ENCODE data around the gene MXRA8.
"Not testable (repeated sequence)": the region's sequence is repeated elsewhere in the genome, so short reads cannot be mapped to it uniquely, and the experiment has no call there.

The MXRA8 gene, protein sequence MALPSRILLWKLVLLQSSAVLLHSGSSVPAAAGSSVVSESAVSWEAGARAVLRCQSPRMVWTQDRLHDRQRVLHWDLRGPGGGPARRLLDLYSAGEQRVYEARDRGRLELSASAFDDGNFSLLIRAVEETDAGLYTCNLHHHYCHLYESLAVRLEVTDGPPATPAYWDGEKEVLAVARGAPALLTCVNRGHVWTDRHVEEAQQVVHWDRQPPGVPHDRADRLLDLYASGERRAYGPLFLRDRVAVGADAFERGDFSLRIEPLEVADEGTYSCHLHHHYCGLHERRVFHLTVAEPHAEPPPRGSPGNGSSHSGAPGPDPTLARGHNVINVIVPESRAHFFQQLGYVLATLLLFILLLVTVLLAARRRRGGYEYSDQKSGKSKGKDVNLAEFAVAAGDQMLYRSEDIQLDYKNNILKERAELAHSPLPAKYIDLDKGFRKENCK

DNA sequence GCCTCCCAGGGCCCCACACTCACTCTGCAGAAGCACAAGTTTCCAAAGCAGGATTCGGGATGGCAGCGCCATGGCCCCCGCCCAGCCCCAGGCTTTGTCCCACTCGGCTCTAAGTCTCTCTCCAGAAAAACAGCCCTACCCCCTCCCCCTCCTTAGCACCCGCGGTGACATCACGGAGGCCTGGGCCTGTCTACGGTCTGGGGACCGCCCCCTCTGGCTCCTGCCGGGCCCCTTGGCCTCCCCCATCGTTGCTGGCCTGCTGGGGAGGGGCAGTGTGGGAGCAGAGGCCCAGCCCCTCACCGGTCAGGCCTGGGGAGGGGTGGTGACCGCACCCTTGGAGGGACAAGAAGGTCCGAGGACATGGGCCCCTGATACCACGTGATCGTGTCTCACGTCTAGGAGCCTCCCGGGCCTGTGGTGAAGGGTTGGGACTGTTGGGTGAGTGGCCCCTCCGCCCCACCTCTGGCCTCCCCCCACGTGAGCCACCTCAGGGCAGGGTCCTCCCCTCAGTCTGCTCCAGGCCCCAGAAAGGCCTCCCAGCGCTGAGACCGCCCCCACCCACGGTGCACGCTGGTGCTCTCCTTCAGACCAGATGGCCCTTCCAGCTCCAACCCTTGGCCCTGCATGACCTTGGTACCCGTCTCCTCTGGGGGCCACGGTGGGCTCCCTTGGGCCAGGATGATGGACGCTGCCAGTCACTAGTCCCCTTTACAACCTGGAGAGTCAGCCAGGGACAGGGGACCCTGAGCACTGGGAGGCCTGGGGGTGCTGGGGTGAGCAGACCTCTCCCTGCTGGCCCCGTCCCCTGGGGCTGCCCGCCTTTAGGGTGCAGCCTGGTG, at the start of gene MXRA8:
MXRA8 (minus strand) TSS at position 123 of the 839 bp plus-strand sequence; CDS start at position 72, 51 bp downstream.
- H3K36me3 ChIP-seq (ENCODE audit: control insufficient read depth, insufficient read depth, low read length, severe bottlenecking): peaks cover 12% of the 10 kb centered on the region
- H3K27me3 ChIP-seq (replicated peaks; ENCODE audit: control insufficient read depth, insufficient read depth, low read length): no peaks in the 10 kb centered on the region
- peak within 1 kb of the TSS; percentile 100 for H3K9ac ChIP-seq (ENCODE audit: low read length)
- peaks cover 37% of the 10 kb centered on the region for H3K4me1 ChIP-seq (ENCODE audit: control insufficient read depth, insufficient read depth, low read length)
- H3K4me3 ChIP-seq (ENCODE audit: low read length): peak within 1 kb of the TSS; percentile 89
- DNase-seq (ENCODE audit: low read depth): peak; percentile 95
- no peaks in the 10 kb centered on the region for H3K9me3 ChIP-seq (ENCODE audit: control insufficient read depth, low read length)

DNA sequence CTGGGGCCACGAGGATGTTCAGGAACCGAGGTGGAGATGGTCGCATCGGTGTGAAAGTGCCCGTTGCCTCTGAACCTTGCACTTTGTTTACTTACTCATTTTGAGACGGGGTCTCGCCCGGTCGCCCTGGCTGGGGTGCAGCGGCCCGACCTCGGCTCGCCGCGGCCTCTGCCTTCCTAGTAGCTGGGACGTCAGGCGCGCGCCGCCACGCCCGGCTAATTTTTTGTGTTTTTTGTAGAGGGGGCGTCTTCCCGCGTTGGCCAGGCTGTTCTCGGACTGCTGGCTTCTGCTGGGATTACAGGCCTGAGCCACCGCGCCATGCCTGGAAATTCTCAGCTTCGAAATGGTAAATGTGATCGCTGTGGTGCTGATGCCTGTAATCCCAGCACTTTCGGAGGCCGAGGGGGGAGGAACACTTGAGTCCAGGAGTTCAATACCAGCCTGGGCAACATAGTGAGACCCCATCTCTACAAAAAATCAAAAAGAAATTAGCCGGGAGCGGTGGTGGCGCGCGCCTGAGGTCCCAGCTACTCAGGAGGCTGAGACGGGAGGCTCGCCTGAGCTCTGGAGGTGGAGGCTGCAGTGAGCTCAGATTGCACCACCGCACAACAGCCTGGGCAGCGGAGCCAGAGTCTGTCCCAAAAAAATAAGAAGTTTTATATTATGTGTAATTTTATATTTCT, 49.4 kb upstream of the MXRA8 start:
- Histone ChIP-seq H3K9me3 (ENCODE audit: control insufficient read depth, low read length) (no peaks in the 10 kb centered on the region), H3K36me3 (ENCODE audit: control insufficient read depth, insufficient read depth, low read length, severe bottlenecking) (peaks cover 25% of the 10 kb centered on the region), H3K27me3 (replicated peaks; ENCODE audit: control insufficient read depth, insufficient read depth, low read length) (no peaks in the 10 kb centered on the region), H3K9ac (ENCODE audit: low read length) (peak overlapping the region; percentile 98), H3K4me1 (ENCODE audit: control insufficient read depth, insufficient read depth, low read length) (peaks cover 20% of the 10 kb centered on the region), H3K4me3 (ENCODE audit: low read length) (peak overlapping the region; percentile 96)
- peak; percentile 72 for DNase-seq (ENCODE audit: low read depth)

DNA sequence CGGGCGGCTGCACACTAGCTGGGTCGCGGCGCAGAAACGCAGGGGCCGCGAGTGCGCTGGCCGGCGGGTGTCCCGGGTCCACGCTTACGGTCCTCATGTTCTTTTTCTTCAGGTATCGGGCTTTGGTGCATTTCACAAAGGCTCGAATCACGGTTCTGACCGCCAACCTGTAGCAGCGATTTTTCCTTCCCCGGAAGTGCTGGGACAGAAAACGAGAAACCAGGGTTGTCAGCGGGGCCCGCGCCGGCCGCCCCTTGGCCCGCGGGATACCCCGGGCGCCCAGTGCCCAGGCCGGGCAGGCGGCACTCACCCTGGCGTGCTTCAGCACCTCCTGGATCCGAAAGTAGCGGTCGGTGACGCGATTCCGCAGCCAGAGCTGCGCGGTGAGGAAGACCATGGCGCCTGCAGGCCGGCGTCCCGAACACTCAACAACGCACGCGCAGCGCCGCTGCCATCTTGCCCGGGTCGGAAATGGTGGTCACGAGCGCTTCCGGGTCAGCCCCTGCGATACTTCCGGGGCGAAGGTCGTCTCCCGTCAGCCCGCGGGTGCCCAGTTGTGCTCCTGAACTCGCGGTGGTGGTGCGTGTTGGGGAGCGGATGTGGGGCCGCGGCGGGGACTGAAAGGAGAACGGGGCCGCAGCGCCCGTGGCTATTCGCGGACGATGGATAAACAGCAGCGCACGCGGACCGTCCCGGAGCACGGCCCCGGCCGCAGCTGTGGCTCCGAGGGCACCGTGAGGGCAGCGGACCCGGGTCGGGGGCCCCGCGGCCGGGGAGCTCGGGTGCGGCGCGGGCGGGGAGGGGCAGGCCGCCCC, 48.7 kb upstream of the MXRA8 start, which contains the start of gene MRPL20:
MRPL20 (minus strand) TSS at position 473 of the 815 bp plus-strand sequence; CDS start at position 397, 76 bp downstream.
- peak within 1 kb of the TSS; percentile 96 for H3K4me3 ChIP-seq (ENCODE audit: low read length)
- DNase-seq (ENCODE audit: low read depth): peak; percentile 97
- H3K4me1 ChIP-seq (ENCODE audit: control insufficient read depth, insufficient read depth, low read length): peaks cover 20% of the 10 kb centered on the region
- H3K9ac ChIP-seq (ENCODE audit: low read length): peak within 1 kb of the TSS; percentile 98
- H3K27me3 ChIP-seq (replicated peaks; ENCODE audit: control insufficient read depth, insufficient read depth, low read length): no peaks in the 10 kb centered on the region
- H3K9me3 ChIP-seq (ENCODE audit: control insufficient read depth, low read length): no peaks in the 10 kb centered on the region
- H3K36me3 ChIP-seq (ENCODE audit: control insufficient read depth, insufficient read depth, low read length, severe bottlenecking): peaks cover 32% of the 10 kb centered on the region

DNA sequence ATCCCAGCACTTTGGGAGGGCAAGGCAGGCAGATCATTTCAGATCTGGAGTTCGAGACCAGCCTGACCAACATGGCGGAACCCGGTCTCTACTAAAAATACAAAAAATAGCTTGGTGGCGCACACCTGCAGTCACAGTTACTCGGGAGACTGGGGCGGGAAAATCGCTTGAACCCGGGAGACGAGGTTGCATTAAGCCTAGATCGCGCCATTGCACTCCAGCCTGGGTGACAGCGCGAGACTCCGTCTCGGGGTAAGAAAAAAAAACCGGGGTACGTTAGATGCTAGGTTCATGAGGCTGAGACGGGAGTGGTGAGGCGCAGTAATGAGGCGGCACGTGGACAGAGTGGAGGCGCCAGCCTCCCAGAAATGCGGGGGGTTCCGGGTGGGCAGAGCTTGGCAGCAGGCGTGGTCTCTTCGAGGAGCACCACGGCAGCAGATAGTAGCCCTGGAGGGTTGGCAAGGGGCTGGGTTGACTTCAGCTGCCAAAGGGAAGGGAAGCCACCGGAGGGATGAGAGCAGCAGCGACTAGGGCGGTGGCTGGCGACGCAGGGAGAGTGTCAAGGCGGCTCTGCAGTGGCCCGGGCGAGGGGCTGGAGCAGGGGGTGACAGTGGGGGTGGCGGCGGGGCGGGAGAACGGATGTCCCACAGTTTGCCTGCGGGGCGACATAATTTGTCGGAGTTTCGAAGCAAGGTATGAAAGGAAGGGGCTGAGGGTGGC, 47.9 kb upstream of the MXRA8 start:
- Histone ChIP-seq H3K27me3 (replicated peaks; ENCODE audit: control insufficient read depth, insufficient read depth, low read length) (no peaks in the 10 kb centered on the region), H3K4me3 (ENCODE audit: low read length) (peak overlapping the region; percentile 96), H3K4me1 (ENCODE audit: control insufficient read depth, insufficient read depth, low read length) (peaks cover 22% of the 10 kb centered on the region), H3K36me3 (ENCODE audit: control insufficient read depth, insufficient read depth, low read length, severe bottlenecking) (peaks cover 39% of the 10 kb centered on the region), H3K9me3 (ENCODE audit: control insufficient read depth, low read length) (no peaks in the 10 kb centered on the region), H3K9ac (ENCODE audit: low read length) (peak overlapping the region; percentile 98)
- no peak for DNase-seq (ENCODE audit: low read depth)

DNA sequence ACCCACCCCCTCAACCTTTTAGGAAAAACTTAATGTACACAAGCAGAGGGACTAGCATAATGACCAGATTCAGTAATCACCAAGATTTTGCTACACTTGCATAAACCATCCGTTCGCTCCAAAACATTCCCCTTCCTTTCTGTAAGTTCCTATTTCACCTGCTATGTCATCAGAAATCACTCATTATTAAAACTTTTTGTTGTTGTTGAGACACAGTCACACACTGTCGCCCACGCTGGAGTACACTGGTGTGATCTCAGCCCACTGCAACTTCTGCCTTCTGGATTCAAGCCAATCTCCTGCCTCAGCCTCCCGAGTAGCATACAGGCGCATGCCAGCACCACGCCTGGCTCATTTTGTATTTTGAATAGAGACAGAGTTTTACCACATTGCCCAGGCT, 45.3 kb upstream of the MXRA8 start:
- Histone ChIP-seq H3K27me3 (replicated peaks; ENCODE audit: control insufficient read depth, insufficient read depth, low read length) (no peaks in the 10 kb centered on the region), H3K36me3 (ENCODE audit: control insufficient read depth, insufficient read depth, low read length, severe bottlenecking) (peaks cover 46% of the 10 kb centered on the region), H3K4me3 (ENCODE audit: low read length) (no peak overlapping the region), H3K9me3 (ENCODE audit: control insufficient read depth, low read length) (no peaks in the 10 kb centered on the region), H3K9ac (ENCODE audit: low read length) (no peak overlapping the region), H3K4me1 (ENCODE audit: control insufficient read depth, insufficient read depth, low read length) (peaks cover 36% of the 10 kb centered on the region)
- no peak for DNase-seq (ENCODE audit: low read depth)

DNA sequence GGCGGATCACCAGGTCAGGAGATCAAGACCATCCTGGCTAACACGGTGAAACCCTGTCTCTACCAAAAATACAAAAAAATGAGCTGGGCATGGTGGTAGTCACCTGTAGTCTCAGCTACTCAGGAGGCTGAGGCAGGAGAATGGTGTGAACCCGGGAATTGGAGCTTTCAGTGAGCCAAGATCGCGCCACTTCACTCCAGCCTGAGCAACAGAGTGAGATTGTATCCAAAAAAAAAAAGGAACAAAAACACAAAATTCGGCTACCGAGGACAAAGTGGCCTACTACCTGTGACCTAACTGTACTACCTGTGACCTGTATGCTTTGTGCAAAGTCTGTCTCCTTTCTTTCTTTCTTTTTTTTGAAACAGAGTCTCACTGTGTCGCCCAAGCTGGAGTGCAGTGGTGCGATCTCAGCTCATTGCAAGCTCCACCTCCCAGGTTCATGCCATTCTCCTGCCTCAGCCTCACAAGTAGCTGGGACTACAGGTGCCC, 44.6 kb upstream of the MXRA8 start:
- not testable (repeated sequence) for H3K9me3 ChIP-seq (ENCODE audit: control insufficient read depth, low read length); H3K27me3 ChIP-seq (replicated peaks; ENCODE audit: control insufficient read depth, insufficient read depth, low read length); DNase-seq (ENCODE audit: low read depth); H3K9ac ChIP-seq (ENCODE audit: low read length); H3K4me3 ChIP-seq (ENCODE audit: low read length)
- H3K36me3 ChIP-seq (ENCODE audit: control insufficient read depth, insufficient read depth, low read length, severe bottlenecking): peaks cover 47% of the 10 kb centered on the region
- peaks cover 31% of the 10 kb centered on the region for H3K4me1 ChIP-seq (ENCODE audit: control insufficient read depth, insufficient read depth, low read length)

DNA sequence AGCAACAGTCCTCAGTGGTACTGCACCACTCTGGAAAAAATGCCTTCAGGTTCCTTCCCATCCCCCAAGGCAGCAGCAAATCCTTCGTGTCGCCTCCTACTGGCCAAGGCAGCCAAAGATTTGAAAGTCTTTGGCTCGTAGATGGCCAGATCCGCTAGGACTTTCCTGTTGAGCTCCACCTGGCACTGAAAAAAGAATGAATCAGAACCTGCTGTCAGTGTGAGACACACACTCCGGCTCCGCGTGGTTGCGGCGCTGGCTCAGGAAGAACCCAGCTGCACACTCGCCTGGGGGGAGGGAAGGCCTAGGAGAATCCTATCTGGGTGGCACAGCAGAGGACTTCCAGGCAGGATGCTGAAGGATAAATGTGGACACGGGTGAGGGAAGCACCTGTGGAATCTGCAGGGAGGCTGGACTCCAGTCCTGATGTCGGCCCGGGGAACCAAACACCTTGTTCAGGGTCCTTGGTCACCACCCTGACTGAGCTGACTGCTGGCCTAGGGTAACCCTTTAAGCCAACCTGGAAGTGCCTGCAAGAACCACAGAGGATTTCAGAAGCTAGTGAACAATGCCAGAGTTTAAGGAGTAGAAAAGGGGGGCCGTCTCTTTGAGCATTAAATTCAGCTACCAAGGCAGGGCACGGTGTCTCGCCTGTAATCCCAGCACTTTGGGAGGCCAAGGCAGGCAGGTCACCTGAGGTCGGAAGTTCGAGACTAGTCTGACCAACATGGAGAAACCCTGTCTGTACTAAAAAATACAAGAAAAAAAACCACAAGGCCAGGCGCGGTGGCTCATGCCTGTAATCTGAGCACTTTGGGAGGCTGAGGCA, 43.9 kb upstream of the MXRA8 start:
- DNase-seq (ENCODE audit: low read depth): peak; percentile 75
- Histone ChIP-seq H3K9ac (ENCODE audit: low read length) (no peak overlapping the region), H3K9me3 (ENCODE audit: control insufficient read depth, low read length) (no peaks in the 10 kb centered on the region), H3K4me1 (ENCODE audit: control insufficient read depth, insufficient read depth, low read length) (peaks cover 37% of the 10 kb centered on the region), H3K36me3 (ENCODE audit: control insufficient read depth, insufficient read depth, low read length, severe bottlenecking) (peaks cover 54% of the 10 kb centered on the region), H3K4me3 (ENCODE audit: low read length) (no peak overlapping the region), H3K27me3 (replicated peaks; ENCODE audit: control insufficient read depth, insufficient read depth, low read length) (no peaks in the 10 kb centered on the region)

DNA sequence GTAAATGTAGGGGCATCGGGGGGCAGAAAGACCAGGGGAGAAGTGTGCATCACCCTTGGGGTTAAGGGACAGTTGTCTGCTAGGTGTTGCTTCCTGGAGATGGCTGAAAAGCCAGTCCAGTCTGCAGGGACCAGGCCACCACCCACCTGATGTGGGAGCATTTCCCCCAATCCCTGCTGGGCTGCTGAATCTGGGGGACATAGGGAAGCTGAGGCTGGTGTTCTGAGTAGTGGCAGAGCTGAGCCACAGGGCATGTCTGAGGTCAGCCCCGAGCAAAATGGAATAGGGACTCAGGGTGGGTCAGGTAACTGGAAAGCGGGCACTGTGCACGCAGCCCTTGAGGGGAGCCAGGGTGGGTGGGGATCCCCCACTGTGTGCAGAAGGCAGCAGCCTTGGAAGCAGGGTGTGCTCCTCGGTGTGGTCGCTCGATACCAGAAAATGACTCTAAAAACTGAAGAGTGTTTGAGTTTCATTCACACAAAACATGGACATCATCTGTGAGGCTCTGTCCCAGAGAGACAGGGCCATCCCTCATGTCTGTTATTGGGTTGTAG, 43.2 kb upstream of the MXRA8 start:
- Histone ChIP-seq H3K36me3 (ENCODE audit: control insufficient read depth, insufficient read depth, low read length, severe bottlenecking) (peaks cover 59% of the 10 kb centered on the region), H3K9ac (ENCODE audit: low read length) (no peak overlapping the region)

More for the DNA sequence above, 43.2 kb upstream of the MXRA8 start:
- no peaks in the 10 kb centered on the region for H3K27me3 ChIP-seq (replicated peaks; ENCODE audit: control insufficient read depth, insufficient read depth, low read length)
- DNase-seq (ENCODE audit: low read depth): no peak
- no peaks in the 10 kb centered on the region for H3K9me3 ChIP-seq (ENCODE audit: control insufficient read depth, low read length)
- no peak overlapping the region for H3K4me3 ChIP-seq (ENCODE audit: low read length)
- H3K4me1 ChIP-seq (ENCODE audit: control insufficient read depth, insufficient read depth, low read length): peaks cover 42% of the 10 kb centered on the region
